ENCODE data around the gene CBLN1.

- TF ChIP-seq EP300 (IDR thresholded peaks at IDR 0.05) (no peak), CTCF (IDR thresholded peaks at IDR 0.05) (peak; percentile 15 to 82 (median 42)), POLR2AphosphoS5 (IDR thresholded peaks at IDR 0.05) (no peak), POLR2A (IDR thresholded peaks at IDR 0.05) (no peak)
These were observed 405 bp upstream of the CBLN1 start for GRCh38 chr16:49281843-49282642.
